Breast epithelium (tissue), 4 donors: Measurements from ENCODE around the gene WASF3. TPM values are rescaled to one million over a fixed set of nuclear protein-coding genes. Genes with fewer than 3 reads are reported as not detected.

Source experiments
- DNase-seq, 2 donors: peaks; one replicate each; pipeline ENCODE4 v3.0.0-alpha.2; 2019; ENCODE audit warnings: low spot score in 2 of 2
- H3K27ac ChIP-seq, 2 donors: fragments of 200-600 bp; sonication (generic) in 1 of 2; one replicate each; pipeline ENCODE4 v1.5.1; 2016 to 2019; ENCODE audit warnings: mild to moderate bottlenecking in 1 of 2
- H3K27me3 ChIP-seq, 2 donors: fragments of 200-600 bp; sonication (generic) in 1 of 2; one replicate each; pipeline versions ENCODE4 v1.5.1 to v1.6.0; 2017 to 2019; ENCODE audit warnings: control low read depth in 1 of 2, mild to moderate bottlenecking in 1 of 2
- H3K36me3 ChIP-seq: fragments of 200-600 bp; one replicate; pipeline ENCODE4 v1.5.1; 2019
- H3K4me1 ChIP-seq, 2 donors: fragments of 200-600 bp; sonication (generic); one replicate each; pipeline ENCODE4 v1.5.1; 2016 to 2019; ENCODE audit warnings: control low read depth in 1 of 2
- H3K4me3 ChIP-seq, 3 donors: fragments of 200-600 bp; sonication (generic); 1 replicate in 2 of 3; 2 replicates in 1 of 3; pipeline ENCODE4 v1.5.1; 2016 to 2019; ENCODE audit warnings: mild to moderate bottlenecking in 3 of 3, moderate library complexity in 2 of 3
- H3K9me3 ChIP-seq, 2 donors: fragments of 200-600 bp; sonication (generic) in 1 of 2; one replicate each; pipeline ENCODE4 v1.5.1; 2016 to 2019; ENCODE audit warnings: control low read depth in 1 of 2
- CTCF ChIP-seq, 3 donors: fragments of 450-650 bp; IDR thresholded peaks; one replicate each; pipeline ENCODE4 v1.5.1; 2016 to 2017; ENCODE audit warnings: antibody characterized with exemption in 3 of 3, mild to moderate bottlenecking in 3 of 3, moderate library complexity in 3 of 3
- POLR2A ChIP-seq: fragments of 450-650 bp; IDR thresholded peaks from one replicate; pipeline ENCODE4 v1.6.1; 2016; ENCODE audit warnings: antibody characterized with exemption, mild to moderate bottlenecking, moderate library complexity
- POLR2AphosphoS5 ChIP-seq, 3 donors: sonication (generic); formaldehyde crosslinking; IDR thresholded peaks; one replicate each; pipeline ENCODE4 v1.6.1; 2017; ENCODE audit warnings: antibody characterized with exemption in 3 of 3
- intact Hi-C: fragments of 100-400 bp; cut with DNase I; formaldehyde crosslinking; loops from one replicate; pipeline ENCODE4 v1.15.1; 2023; ENCODE audit warnings: low total_unique reads
- total RNA-seq, 3 donors: library from RNA; depleted of rRNA; stranded (reverse); fragments of >200 nt; gene quantifications; one replicate each; pipeline ENCODE4 v1.1.0, GENCODE V29; 2016

Gene WASF3
- total RNA-seq, 3 donors from 2014 or later, result 15.2 to 67.0 (median 19.3) TPM

GRCh38 chr13:26710166-26710565 lies 152.7 kb downstream of the WASF3 start:
- H3K27me3 ChIP-seq, result no peaks in the 10 kb centered on the region
- no peaks in the 10 kb centered on the region for H3K4me1 ChIP-seq
- DNase-seq, result no peak
- peaks cover 0 to 11% of the 10 kb centered on the region in 2 donors for H3K9me3 ChIP-seq
- H3K4me3 ChIP-seq, result no peak overlapping the region
- intact Hi-C loops, result no loop called here
- no peak overlapping the region for H3K27ac ChIP-seq
- no peaks in the 10 kb centered on the region for H3K36me3 ChIP-seq
- TF ChIP-seq POLR2A, result no peak

DNA sequence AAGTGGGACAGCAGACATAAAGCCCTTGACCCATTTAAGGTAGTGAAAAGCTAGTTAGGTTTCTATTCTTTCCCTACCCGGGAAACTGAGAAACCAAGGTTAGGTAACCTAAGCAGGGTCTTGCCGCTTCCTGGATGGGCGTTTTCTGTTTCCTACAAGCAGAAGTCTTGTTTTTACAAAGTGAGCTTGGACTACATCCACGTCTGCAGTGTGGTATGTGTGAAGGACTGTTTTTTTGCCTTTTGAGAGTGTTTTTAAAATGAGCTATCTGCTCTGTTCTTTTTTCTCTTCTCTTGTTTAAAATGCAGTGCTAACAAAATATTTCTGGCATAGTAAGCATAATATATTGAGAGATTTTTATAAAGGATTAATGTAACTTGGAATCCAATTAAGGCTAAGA lies 153.7 kb downstream of the WASF3 start:
- intact Hi-C loops, result no loop called here
- no peaks in the 10 kb centered on the region for H3K36me3 ChIP-seq

GRCh38 chr13:26713341-26713740 lies 155.9 kb downstream of the WASF3 start:
- H3K4me1 ChIP-seq, result no peaks in the 10 kb centered on the region
- TF ChIP-seq CTCF (IDR thresholded peaks at IDR 0.05) (no peak), POLR2AphosphoS5 (IDR thresholded peaks at IDR 0.05) (no peak), POLR2A (no peak)
- H3K9me3 ChIP-seq, result peaks cover 0 to 11% of the 10 kb centered on the region in 2 donors
- peaks cover 0 to 3% of the 10 kb centered on the region in 2 donors for H3K27me3 ChIP-seq
- no peak overlapping the region for H3K4me3 ChIP-seq
- intact Hi-C loops, result no loop called here
- no peaks in the 10 kb centered on the region for H3K36me3 ChIP-seq
- H3K27ac ChIP-seq, result no peak overlapping the region
- DNase-seq, result no peak

More for the DNA sequence above, 153.7 kb downstream of the WASF3 start:
- Histone ChIP-seq H3K9me3 (peaks cover 0 to 11% of the 10 kb centered on the region in 2 donors), H3K27ac (no peak overlapping the region), H3K27me3 (no peaks in the 10 kb centered on the region), H3K4me3 (no peak overlapping the region), H3K4me1 (no peaks in the 10 kb centered on the region)
- no peak for DNase-seq
- no peak for TF ChIP-seq POLR2AphosphoS5 (IDR thresholded peaks at IDR 0.05)
- TF ChIP-seq CTCF (IDR thresholded peaks at IDR 0.05), result no peak
- no peak for TF ChIP-seq POLR2A

GRCh38 chr13:26716984-26717383 lies 159.5 kb downstream of the WASF3 start:
- H3K4me3 ChIP-seq, result no peak overlapping the region
- no peaks in the 10 kb centered on the region for H3K4me1 ChIP-seq
- H3K36me3 ChIP-seq, result no peaks in the 10 kb centered on the region
- intact Hi-C loops, result no loop called here
- peaks cover 0 to 11% of the 10 kb centered on the region in 2 donors for H3K9me3 ChIP-seq
- TF ChIP-seq CTCF (IDR thresholded peaks at IDR 0.05) (no peak), POLR2AphosphoS5 (IDR thresholded peaks at IDR 0.05) (no peak), POLR2A (no peak)
- H3K27ac ChIP-seq, result no peak overlapping the region
- peaks cover 0 to 3% of the 10 kb centered on the region in 2 donors for H3K27me3 ChIP-seq
- DNase-seq, result no peak

DNA sequence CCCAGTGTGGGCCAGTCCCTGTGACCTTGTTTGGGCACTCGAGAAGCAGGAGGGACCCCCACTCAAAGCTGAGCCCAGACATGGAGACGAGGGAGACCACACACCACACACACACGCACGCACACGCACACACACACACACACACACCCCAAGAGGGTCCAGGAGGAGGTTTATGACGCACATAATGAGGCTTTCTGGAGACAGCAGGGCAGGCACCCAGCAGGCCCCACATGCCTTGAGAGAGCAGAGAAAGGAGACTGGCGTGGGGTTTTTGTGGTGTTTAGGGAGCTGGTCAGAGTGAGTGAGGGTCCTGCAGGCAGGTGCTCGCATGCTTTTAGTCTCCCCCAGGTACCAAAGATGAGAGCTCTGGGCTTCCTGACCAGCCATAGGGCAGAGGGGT lies 160.7 kb downstream of the WASF3 start:
- intact Hi-C loops, result no loop called here
- no peak for TF ChIP-seq POLR2AphosphoS5 (IDR thresholded peaks at IDR 0.05)
- no peak for TF ChIP-seq CTCF (IDR thresholded peaks at IDR 0.05)
- TF ChIP-seq POLR2A, result no peak
- no peaks in the 10 kb centered on the region for H3K36me3 ChIP-seq
- no peaks in the 10 kb centered on the region for H3K4me1 ChIP-seq
- H3K4me3 ChIP-seq, result no peak overlapping the region
- peaks cover 0 to 3% of the 10 kb centered on the region in 2 donors for H3K27me3 ChIP-seq
- peaks cover 0 to 2% of the 10 kb centered on the region in 2 donors for H3K9me3 ChIP-seq
- no peak overlapping the region for H3K27ac ChIP-seq
- no peak for DNase-seq

DNA sequence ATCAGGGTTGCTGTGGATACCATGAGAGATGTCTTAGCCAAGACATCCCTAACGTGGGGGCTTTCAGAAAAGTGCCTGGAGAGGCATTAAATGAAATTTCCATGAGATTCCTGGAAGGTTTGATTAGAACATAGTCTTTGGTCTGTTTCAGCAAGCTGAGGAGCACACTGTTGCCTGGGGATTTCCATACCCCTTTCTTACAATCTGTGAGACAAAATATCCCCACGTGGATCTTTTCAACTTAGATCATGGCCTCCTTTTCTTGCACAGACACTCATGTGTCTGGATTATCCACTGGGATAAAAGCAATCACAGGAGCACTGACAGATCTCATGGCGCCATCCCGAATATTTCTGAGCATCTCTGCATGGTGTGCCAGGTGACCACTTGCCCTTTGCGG lies 161.4 kb downstream of the WASF3 start:
- Histone ChIP-seq H3K27me3 (peaks cover 0 to 3% of the 10 kb centered on the region in 2 donors), H3K36me3 (no peaks in the 10 kb centered on the region), H3K4me3 (no peak overlapping the region), H3K27ac (no peak overlapping the region), H3K9me3 (no peaks in the 10 kb centered on the region), H3K4me1 (no peaks in the 10 kb centered on the region)
- no peak for DNase-seq
- TF ChIP-seq POLR2AphosphoS5 (IDR thresholded peaks at IDR 0.05) (no peak), CTCF (IDR thresholded peaks at IDR 0.05) (no peak), POLR2A (no peak)
- intact Hi-C loops, result no loop called here
